ENCODE results near the gene RAB27B.

DNA sequence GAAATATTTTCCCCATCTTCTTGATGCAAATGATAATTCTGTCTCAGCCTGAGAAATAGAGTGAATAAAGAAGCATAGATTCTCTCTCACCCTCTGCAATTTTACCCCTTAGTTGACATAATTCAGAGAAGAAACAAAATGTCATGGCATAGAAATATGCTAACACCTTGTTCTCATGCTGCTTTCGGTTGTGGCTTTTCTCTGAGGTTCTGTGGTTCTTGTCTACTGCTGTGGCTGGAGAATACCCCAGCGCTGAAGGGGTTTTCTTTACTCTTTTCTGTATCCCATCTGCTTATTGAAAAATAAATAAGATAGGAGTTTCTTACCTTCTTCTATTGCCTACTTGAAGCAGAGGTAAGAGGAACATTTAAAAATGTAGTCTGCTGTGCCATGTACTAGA, 15.4 kb upstream of the RAB27B start:
- TF ChIP-seq, protein P1, sequence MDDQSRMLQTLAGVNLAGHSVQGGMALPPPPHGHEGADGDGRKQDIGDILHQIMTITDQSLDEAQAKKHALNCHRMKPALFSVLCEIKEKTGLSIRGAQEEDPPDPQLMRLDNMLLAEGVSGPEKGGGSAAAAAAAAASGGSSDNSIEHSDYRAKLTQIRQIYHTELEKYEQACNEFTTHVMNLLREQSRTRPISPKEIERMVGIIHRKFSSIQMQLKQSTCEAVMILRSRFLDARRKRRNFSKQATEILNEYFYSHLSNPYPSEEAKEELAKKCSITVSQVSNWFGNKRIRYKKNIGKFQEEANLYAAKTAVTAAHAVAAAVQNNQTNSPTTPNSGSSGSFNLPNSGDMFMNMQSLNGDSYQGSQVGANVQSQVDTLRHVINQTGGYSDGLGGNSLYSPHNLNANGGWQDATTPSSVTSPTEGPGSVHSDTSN (IDR thresholded peaks at IDR 0.05), result no peak
- TF ChIP-seq, protein P2, sequence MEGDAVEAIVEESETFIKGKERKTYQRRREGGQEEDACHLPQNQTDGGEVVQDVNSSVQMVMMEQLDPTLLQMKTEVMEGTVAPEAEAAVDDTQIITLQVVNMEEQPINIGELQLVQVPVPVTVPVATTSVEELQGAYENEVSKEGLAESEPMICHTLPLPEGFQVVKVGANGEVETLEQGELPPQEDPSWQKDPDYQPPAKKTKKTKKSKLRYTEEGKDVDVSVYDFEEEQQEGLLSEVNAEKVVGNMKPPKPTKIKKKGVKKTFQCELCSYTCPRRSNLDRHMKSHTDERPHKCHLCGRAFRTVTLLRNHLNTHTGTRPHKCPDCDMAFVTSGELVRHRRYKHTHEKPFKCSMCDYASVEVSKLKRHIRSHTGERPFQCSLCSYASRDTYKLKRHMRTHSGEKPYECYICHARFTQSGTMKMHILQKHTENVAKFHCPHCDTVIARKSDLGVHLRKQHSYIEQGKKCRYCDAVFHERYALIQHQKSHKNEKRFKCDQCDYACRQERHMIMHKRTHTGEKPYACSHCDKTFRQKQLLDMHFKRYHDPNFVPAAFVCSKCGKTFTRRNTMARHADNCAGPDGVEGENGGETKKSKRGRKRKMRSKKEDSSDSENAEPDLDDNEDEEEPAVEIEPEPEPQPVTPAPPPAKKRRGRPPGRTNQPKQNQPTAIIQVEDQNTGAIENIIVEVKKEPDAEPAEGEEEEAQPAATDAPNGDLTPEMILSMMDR (IDR thresholded peaks at IDR 0.05), result no peak
- TF ChIP-seq JUN (IDR thresholded peaks at IDR 0.05), result no peak
- TF ChIP-seq CEBPB (IDR thresholded peaks at IDR 0.05), result no peak

Data from A549 (cell line).